ENCODE results near the gene CELA3A.
"Not testable (repeated sequence)": the region's sequence is repeated elsewhere in the genome, so short reads cannot be mapped to it uniquely, and the experiment has no call there.

The CELA3A gene

DNA sequence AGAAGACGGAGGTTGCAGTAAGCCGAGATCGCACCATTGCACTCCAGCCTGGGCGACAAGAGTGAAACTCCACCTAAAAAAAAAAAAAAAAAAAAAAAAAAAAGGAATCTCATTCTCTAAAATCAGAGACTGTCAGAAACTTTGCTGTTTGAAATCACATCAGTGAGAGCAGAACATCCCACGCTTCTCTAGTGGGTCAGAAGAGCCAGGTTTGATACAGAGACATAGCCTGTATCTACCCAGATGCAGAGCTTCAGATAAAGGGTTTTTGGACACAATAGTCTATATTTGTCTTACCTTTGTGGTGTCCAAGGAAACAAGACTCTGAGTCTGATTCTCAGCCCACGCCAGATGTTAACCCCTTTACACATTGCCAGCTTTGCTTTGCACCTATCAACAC lies 19.6 kb downstream of the CELA3A start:
- Mint-ChIP-seq H3K36me3 (peaks cover 2% of the 10 kb centered on the region), H3K27me3 (no peaks in the 10 kb centered on the region), H3K4me3 (no peak overlapping the region), H3K27ac (no peak overlapping the region), H3K4me1 (peaks cover 29% of the 10 kb centered on the region), H3K9me3 (no peaks in the 10 kb centered on the region)
- no peak for DNase-seq (ENCODE audit: low spot score in 2 of 2)
- ATAC-seq (ENCODE audit: low read depth): no peak

DNA sequence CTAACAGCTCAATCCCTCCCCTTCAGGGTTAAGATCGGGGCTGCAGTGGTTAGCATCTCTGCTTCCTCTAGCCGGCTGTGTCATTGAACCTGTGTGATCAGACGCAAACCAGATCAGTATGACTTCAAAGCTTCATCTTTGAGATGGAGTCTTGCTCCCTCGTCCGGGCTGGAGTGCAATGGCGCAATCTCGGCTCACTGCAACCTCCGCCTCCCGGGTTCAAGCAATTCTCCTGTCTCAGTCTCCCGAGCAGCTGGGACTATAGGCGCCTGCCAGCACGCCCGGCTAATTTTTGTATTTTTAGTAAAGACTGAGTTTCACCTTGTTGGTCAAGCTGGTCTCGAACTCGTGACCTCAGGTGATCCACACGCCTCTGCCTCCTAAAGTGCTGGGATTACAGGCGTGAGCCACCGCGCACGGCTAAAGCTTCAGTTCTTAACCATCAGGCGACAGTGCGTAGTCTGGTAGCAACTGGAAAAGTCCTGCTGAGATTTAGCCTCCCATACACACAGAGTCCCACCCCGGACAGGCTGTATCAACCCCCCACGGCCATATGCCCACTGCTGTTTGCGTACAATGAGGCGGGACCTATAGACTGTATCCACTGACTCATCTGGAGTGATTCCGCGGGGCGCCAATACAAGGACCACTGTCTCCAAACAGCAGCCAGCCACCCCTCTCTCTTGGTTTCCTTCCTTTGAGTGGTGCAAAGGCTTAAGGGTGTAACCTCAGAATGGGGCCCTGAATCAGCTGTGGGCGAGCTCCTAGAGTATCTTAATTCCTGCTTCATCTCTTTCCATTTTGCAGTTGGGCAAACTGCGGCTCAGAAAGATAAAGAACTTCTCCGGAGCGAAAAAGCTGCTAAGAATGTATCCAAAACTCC lies 23.3 kb downstream of the CELA3A start:
- Mint-ChIP-seq H3K36me3 (peaks cover 4% of the 10 kb centered on the region), H3K4me3 (peak overlapping the region; percentile 91), H3K27me3 (no peaks in the 10 kb centered on the region), H3K9me3 (no peaks in the 10 kb centered on the region), H3K4me1 (peaks cover 24% of the 10 kb centered on the region), H3K27ac (peak overlapping the region; percentile 98)
- DNase-seq (ENCODE audit: low spot score in 2 of 2) (peak; percentile 41 to 49), ATAC-seq (ENCODE audit: low read depth) (peak; percentile 38)

DNA sequence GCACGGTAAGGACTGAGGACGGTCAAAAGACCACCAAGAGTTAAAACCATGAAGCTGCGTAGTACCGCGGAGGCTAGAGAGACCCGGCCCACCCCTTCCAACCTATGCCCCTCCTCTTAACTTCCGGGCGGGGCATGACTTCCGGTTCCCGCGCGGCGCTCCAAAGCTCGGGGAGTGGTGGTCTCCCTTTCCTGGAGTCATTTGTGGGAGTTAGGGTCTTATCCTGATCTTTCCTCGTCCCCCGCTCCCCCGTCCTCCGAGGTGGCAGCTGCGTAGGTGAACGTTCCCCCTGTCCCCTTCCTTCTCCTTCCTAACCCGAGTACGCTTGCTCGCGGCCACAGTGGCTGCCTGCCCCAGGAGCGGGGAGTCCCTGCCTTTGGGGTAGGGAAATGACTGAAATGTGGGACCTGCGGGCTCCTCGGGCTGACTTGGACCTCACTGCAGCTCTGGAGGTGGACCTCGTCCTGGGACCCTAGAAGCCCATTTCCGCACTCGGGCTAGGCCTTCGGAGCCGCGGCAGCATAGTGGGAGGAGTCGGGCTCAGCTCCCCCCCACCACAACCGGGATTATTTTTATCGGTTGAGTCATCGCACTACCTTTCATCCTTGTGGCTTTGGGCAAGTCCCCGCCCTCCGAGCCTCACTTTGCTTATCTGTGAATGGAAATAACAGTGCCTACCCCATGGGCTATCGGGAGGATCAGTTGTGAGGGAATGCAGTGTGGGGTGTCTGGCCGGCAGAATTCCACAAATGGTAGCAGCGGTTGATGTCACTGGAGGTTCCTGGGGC lies 24.1 kb downstream of the CELA3A start:
- Mint-ChIP-seq H3K9me3 (no peaks in the 10 kb centered on the region), H3K36me3 (peaks cover 4% of the 10 kb centered on the region), H3K4me1 (peaks cover 24% of the 10 kb centered on the region), H3K4me3 (peak overlapping the region; percentile 91), H3K27me3 (no peaks in the 10 kb centered on the region), H3K27ac (peak overlapping the region; percentile 98)
- peak; percentile 74 for ATAC-seq (ENCODE audit: low read depth)
- DNase-seq (ENCODE audit: low spot score in 2 of 2): peak; percentile 86 to 88

DNA sequence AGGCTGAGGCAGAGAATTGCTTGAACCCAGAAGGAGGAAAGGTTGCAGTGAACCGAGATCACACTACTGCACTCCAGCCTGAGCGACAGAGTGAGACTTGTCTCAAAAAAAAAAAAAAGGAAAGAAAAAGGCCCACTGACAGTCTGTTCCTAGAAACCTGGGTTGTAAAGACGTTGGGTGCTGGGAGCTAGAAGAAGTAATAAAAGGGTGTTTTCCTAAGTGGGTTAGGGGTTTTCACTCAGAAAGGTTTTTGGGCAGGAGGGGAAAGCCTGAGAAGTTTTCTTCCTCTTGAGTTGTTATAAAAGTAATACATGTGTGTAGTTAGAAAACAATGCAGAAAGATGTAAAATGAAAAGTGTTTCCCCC lies 25.4 kb downstream of the CELA3A start:
- Mint-ChIP-seq H3K27me3 (no peaks in the 10 kb centered on the region), H3K36me3 (peaks cover 4% of the 10 kb centered on the region), H3K27ac (peak overlapping the region; percentile 98), H3K4me3 (peak overlapping the region; percentile 91), H3K4me1 (peaks cover 31% of the 10 kb centered on the region), H3K9me3 (no peaks in the 10 kb centered on the region)
- ATAC-seq (ENCODE audit: low read depth): no peak
- no peak for DNase-seq (ENCODE audit: low spot score in 2 of 2)

DNA sequence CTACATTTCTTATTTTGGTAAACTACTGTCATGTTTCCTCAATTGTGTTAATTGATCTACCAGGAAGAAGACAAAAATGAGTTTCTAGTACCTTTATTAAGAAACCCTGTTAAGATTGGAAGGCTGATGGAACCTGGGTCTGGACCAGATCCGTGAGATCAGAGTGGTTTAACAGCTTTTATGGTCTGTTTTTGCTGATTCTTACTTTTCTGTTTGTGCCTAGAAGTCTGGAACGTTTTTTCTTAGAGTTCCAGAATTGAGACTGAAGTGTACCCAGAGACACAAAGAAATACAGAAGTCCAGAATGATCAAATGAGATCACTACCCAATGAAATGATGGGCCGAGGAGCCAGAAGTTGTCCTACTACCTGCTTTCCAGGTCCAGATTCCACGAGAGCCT lies 28.6 kb downstream of the CELA3A start:
- Mint-ChIP-seq H3K4me1 (peaks cover 16% of the 10 kb centered on the region), H3K27me3 (no peaks in the 10 kb centered on the region), H3K36me3 (peaks cover 4% of the 10 kb centered on the region), H3K9me3 (no peaks in the 10 kb centered on the region), H3K4me3 (no peak overlapping the region), H3K27ac (peak overlapping the region; percentile 24)
- DNase-seq (ENCODE audit: low spot score in 2 of 2) (no peak), ATAC-seq (ENCODE audit: low read depth) (no peak)

DNA sequence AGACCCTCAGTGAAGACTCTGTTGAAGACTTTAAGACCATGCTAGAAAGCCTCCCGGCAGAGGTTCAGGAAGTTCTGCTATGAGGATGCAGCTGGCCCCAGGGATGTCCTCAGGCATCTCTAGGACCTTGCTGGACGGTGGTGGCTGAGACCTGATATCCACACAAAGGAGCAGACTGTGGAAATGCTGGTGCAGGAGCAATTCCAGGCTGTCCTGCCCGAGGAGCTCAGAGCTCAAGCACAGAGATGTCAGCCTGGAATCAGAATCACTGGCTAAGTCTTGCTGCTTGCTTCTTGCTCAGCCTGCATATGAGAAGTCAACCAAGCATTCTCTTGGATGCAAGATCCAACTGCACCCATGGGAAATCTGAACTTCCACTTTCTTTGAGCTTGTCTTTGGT lies 29.0 kb downstream of the CELA3A start:
- Mint-ChIP-seq H3K9me3 (no peaks in the 10 kb centered on the region), H3K4me3 (no peak overlapping the region), H3K27ac (no peak overlapping the region), H3K36me3 (peaks cover 4% of the 10 kb centered on the region), H3K4me1 (peaks cover 16% of the 10 kb centered on the region), H3K27me3 (no peaks in the 10 kb centered on the region)
- ATAC-seq (ENCODE audit: low read depth) (no peak), DNase-seq (ENCODE audit: low spot score in 2 of 2) (no peak)

DNA sequence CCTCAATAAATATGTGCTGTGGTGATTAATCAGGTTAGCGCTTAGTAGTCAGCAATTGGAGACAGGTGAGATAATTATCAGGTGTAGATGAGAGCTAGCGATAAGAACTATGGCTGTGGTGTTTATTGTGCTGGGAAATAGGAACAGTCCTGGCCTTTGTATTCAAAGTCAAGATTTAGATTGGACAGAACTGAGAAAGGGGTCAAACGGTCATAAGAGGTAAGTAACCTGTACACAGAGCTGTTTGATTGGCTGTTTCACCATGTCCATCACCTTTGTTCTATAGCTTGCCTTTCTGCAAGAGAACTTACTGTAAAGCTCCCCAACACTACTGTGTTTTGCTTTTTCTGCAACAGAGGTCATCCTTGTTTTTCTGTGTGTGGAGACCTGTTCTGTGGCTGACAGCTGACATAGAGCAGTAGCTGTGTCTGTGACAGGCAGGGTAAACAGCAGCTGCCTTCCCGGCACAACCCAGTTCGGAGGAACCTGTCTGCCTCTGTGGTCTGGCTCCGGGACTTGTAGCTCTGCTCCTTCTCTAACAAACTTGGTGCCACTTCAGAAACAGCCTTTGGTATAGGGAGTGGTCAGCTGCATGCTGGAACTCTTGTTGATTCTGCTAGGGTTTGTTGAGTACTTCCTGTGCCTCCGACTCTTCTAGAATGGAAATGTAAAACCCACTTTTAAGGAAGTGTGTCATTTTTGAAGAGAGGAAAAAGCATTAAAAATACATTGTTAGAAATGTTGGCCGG lies 29.9 kb downstream of the CELA3A start:
- H3K4me3 Mint-ChIP-seq: peak overlapping the region; percentile 56
- no peaks in the 10 kb centered on the region for H3K9me3 Mint-ChIP-seq
- peaks cover 2% of the 10 kb centered on the region for H3K36me3 Mint-ChIP-seq
- peaks cover 14% of the 10 kb centered on the region for H3K4me1 Mint-ChIP-seq
- no peaks in the 10 kb centered on the region for H3K27me3 Mint-ChIP-seq
- peak overlapping the region; percentile 79 for H3K27ac Mint-ChIP-seq
- DNase-seq (ENCODE audit: low spot score in 2 of 2) (no peak), ATAC-seq (ENCODE audit: low read depth) (peak; percentile 65)

DNA sequence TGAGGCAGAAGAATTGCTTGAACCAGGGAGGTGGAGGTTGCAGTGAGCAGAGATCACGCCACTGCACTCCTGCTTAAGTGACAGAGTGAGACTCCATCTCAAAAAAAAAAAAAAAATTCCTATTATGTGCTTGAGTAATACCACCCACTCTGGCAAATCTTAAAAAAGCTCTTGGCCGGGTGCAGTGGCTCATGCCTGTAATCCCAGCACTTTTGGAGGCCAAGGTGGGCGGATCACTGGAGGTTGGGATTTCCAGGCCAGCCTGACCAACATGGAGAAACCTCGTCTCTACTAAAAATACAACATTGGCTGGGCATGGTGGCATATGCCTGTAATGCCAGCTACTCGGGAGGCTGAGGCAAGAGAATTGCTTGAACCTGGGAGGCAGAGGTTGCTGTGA lies 33.4 kb downstream of the CELA3A start:
- H3K9me3 Mint-ChIP-seq; ATAC-seq (ENCODE audit: low read depth): not testable (repeated sequence)
- H3K4me1 Mint-ChIP-seq: peaks cover 14% of the 10 kb centered on the region

DNA sequence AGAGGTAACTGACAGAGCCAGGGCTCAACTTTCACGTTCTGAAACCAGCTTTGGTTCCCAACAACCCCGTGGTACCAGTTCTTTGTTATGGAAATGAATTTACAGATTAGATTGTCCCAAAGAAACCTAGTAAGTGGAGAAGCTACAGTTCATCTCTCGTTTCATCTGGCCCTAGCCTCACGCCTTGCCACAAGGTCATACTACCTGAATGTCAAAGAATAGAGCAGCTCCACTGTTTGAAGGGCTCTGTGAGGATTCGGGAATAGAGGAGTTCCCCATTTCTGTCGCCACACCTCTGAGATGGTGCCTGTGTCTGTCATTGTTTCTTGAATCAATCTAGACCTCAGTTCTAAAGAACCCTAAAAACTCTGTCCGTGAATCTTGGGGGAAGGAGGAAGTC lies 36.1 kb downstream of the CELA3A start:
- Mint-ChIP-seq H3K36me3 (no peaks in the 10 kb centered on the region), H3K4me1 (peaks cover 16% of the 10 kb centered on the region)

More for the DNA sequence above, 33.4 kb downstream of the CELA3A start:
- DNase-seq (ENCODE audit: low spot score in 2 of 2); H3K27ac Mint-ChIP-seq; H3K36me3 Mint-ChIP-seq; H3K4me3 Mint-ChIP-seq; H3K27me3 Mint-ChIP-seq: not testable (repeated sequence)

DNA sequence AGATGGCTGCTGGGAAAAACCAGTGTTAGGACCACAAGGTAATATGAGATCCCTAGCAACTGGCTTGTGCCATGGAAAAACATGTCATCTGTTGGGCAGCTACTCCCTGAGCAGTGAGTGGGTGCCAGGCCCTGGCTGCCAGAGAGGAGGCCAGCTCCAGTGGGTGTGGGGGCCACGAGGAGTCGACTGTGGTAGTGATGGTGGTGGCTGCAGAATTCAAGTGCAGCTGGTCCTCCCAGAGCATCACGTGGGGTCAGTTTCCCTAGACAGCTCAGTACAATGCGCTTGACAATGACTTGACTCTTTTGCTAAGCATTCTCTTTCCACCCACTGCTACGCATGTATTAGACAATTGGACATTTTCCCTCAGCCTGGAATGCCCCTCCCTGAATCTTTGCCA lies 36.6 kb downstream of the CELA3A start:
- no peaks in the 10 kb centered on the region for H3K27me3 Mint-ChIP-seq
- no peaks in the 10 kb centered on the region for H3K9me3 Mint-ChIP-seq
- peak overlapping the region; percentile 79 for H3K27ac Mint-ChIP-seq
- DNase-seq (ENCODE audit: low spot score in 2 of 2) (no peak), ATAC-seq (ENCODE audit: low read depth) (no peak)
- H3K36me3 Mint-ChIP-seq: no peaks in the 10 kb centered on the region
- H3K4me1 Mint-ChIP-seq: peaks cover 21% of the 10 kb centered on the region
- H3K4me3 Mint-ChIP-seq: no peak overlapping the region

More for the DNA sequence above, 36.1 kb downstream of the CELA3A start:
- Mint-ChIP-seq H3K27ac (peak overlapping the region; percentile 79), H3K27me3 (no peaks in the 10 kb centered on the region), H3K4me3 (no peak overlapping the region), H3K9me3 (no peaks in the 10 kb centered on the region)
- no peak for DNase-seq (ENCODE audit: low spot score in 2 of 2)
- ATAC-seq (ENCODE audit: low read depth): no peak

DNA sequence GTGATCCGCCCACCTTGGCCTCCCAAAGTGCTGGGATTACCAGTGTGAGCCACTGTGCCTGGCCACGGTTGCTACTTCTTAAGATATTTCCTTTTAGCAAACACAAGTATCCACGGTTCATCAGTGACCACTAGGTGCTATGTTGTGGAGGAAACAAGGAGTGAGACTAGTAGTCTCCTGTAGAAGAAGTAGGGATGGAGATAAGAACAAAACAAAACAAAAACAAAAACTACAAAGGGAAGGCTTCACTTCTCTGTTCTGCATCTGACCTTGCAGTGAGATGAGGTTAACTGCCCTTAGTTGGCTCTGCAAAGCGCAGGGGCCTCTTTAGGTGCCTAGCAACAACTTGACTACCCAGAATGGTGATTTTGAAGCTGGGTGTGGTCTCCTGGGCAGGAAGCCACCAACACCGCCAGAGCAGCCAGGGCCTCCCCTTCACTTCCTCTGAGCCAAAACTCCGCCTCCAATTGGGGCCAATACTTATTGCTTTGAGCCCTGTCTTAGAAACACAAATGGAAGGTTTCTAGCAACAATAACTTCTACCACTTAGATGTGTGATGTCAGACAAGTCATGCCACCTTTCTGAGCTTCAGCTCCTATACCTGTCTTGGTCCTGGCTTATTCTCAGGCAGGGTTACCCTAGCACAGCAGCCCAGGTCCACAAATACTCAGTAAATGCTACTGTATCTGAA lies 38.3 kb downstream of the CELA3A start:
- Mint-ChIP-seq H3K4me1 (peaks cover 24% of the 10 kb centered on the region), H3K27me3 (no peaks in the 10 kb centered on the region), H3K36me3 (no peaks in the 10 kb centered on the region), H3K4me3 (peak overlapping the region; percentile 82), H3K27ac (peak overlapping the region; percentile 99), H3K9me3 (no peaks in the 10 kb centered on the region)
- ATAC-seq (ENCODE audit: low read depth) (peak; percentile 96), DNase-seq (ENCODE audit: low spot score in 2 of 2) (peak; percentile 67 to 89)

DNA sequence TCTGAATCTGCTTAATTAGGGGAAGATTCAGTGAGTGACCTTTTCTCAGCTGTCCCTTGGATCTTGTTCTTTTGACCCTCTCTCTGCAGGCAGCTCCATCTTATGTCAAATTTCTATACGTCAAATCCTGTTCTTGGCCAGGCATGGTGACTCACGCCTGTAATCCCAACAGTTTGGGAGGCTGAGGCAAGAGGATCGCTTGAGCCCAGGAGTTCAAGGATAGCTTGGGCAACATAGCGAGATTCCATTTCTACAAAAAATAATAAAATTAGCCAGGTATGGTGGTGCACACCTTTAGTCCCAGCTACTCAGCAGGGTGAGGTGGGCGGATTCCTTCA lies 38.8 kb downstream of the CELA3A start:
- Mint-ChIP-seq H3K27me3 (no peaks in the 10 kb centered on the region), H3K4me3 (peak overlapping the region; percentile 82), H3K4me1 (peaks cover 27% of the 10 kb centered on the region), H3K27ac (peak overlapping the region; percentile 99), H3K36me3 (peaks cover 3% of the 10 kb centered on the region), H3K9me3 (peaks cover 1% of the 10 kb centered on the region)
- ATAC-seq (ENCODE audit: low read depth) (no peak), DNase-seq (ENCODE audit: low spot score in 2 of 2) (no peak)

DNA sequence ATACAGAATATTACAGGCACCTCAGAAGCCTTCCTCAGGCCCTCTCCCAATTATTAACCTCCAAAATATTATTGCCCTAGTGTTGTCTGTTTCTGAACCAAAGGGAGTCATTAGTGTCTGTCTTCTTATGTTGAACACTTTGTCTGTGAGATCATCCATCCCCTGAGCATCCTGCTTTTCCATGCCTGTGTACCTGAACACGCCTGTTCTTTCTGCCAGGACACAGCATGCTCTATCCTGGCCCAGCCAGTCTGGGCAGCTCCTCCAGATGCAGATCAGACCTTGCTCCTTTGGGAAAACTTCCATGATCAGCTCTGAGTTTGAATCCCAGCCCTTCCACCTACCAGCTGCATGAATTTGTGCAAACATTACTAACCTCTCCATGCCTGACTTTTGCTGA lies 40.0 kb downstream of the CELA3A start:
- no peak for DNase-seq (ENCODE audit: low spot score in 2 of 2)
- Mint-ChIP-seq H3K27ac (peak overlapping the region; percentile 93), H3K4me3 (peak overlapping the region; percentile 1), H3K27me3 (no peaks in the 10 kb centered on the region), H3K4me1 (peaks cover 30% of the 10 kb centered on the region), H3K36me3 (peaks cover 5% of the 10 kb centered on the region), H3K9me3 (peaks cover 4% of the 10 kb centered on the region)
- ATAC-seq (ENCODE audit: low read depth): no peak
